Heart right ventricle (tissue), 16 donors: ENCODE measurements around the gene SLC39A1. TPM values are rescaled to one million over a fixed set of nuclear protein-coding genes. Genes with fewer than 3 reads are reported as not detected.

Experiments
- ATAC-seq, 8 donors: fragments of 200-7000 bp; cut with Tn5 transposase; one replicate each; pipeline ENCODE4 v1.9.1; 2020; ENCODE audit warnings: mild to moderate bottlenecking in 8 of 8, moderate library complexity in 8 of 8, moderate number of reproducible peaks in 1 of 8
- DNase-seq, 2 donors: peaks; one replicate each; pipeline ENCODE4 v3.0.0-alpha.2; 2020
- H3K27ac ChIP-seq, 10 donors: fragments of 200-600 bp; sonication (generic) in 2 of 10; one replicate each; pipeline versions ENCODE4 v1.5.0 to v1.8.0; 2020 to 2022; ENCODE audit warnings: mild to moderate bottlenecking in 3 of 10
- H3K27me3 ChIP-seq, 7 donors: fragments of 200-600 bp; one replicate each; pipeline ENCODE4 v1.8.0; 2021 to 2022; ENCODE audit warnings: mild to moderate bottlenecking in 2 of 7
- H3K36me3 ChIP-seq, 9 donors: fragments of 200-600 bp; sonication (generic) in 1 of 9; one replicate each; pipeline versions ENCODE4 v1.5.0 to v1.8.0; 2020 to 2022; ENCODE audit warnings: mild to moderate bottlenecking in 2 of 9
- H3K4me1 ChIP-seq, 9 donors: fragments of 200-600 bp; sonication (generic) in 1 of 9; one replicate each; pipeline versions ENCODE4 v1.5.0 to v1.8.0; 2020 to 2022; ENCODE audit warnings: mild to moderate bottlenecking in 4 of 9
- H3K4me3 ChIP-seq, 10 donors: fragments of 200-600 bp; sonication (generic) in 2 of 10; one replicate each; pipeline versions ENCODE4 v1.5.0 to v1.8.0; 2020 to 2022; ENCODE audit warnings: mild to moderate bottlenecking in 7 of 10, moderate library complexity in 2 of 10
- H3K9me3 ChIP-seq, 11 donors: fragments of 200-600 bp in 10 of 11; sonication (generic) in 2 of 11; one replicate each; pipeline versions ENCODE4 v1.5.0 to v1.8.0; 2013 to 2022; ENCODE audit warnings: mild to moderate bottlenecking in 2 of 11, control low read depth in 1 of 11, moderate library complexity in 1 of 11
- CTCF ChIP-seq, 9 donors: fragments of 200-600 bp; sonication (generic) in 2 of 9; IDR thresholded peaks; one replicate each; pipeline versions ENCODE4 v1.5.0 to v1.8.0; 2021 to 2022; ENCODE audit warnings: antibody characterized with exemption in 9 of 9, mild to moderate bottlenecking in 5 of 9, moderate library complexity in 1 of 9
- WGBS, 2 donors: extraction: QIAGEN DNeasy Blood & Tissue Kit; methylation state at CpG; one replicate each; pipeline ENCODE4 v1.1.7; 2013; ENCODE audit warnings: inconsistent platforms in 1 of 2; 5-methylcytosine and 5-hydroxymethylcytosine counted together
- intact Hi-C, 10 donors: fragments of 100-400 bp; cut with DNase I; formaldehyde crosslinking; loops; one replicate each; pipeline versions ENCODE4 v1.11.1 to v1.14.2; 2022
- polyA plus RNA-seq, 2 donors: library from polyadenylated mRNA; stranded (reverse); fragments of 200-250 nt; gene quantifications; one replicate each; pipeline ENCODE4 v1.2.3, GENCODE V29; 2013
- total RNA-seq, 10 donors: library from RNA; stranded (reverse); fragmentation: NEBNext Ultra II Directional in 3 of 10; extraction: Animal tissue kit (Norgen Biotek cat#: 25700) in 3 of 10; gene quantifications; one replicate each; pipeline versions ENCODE4 v1.2.1 to v1.2.4, GENCODE V29; 2021 to 2023
- donor health status: Arrhythmogenic right ventricular cardiomyopathy.
- donor health status: ischemic (EF 13 %, LVEDD 7.1; RV severe dilation, severe dysfunction).
- donor health status: healthy with polysubstance abuse.
- donor health status: DM: no; HTN: yes; CAD: no.
- donor health status: DM: no; HTN: no; CAD: no.
- donor health status: ischemic (EF 25% LVEDD 6.9; RV normal size, moderate dysfunction).
- donor health status: ischemic (EF 25% LVEDD 5.7; RV mildly dilated, moderate dysfunction).
- donor health status: healthy.
- donor health status: DM: yes; HTN: yes; CAD: no.
- donor health status: Ischemic cardiomyopathy.
- donor health status: ischemic (EF 35%, LVEDD 5.7; RV mildly dilated, moderate dysfunction).
- donor health status: nonischemic (EF 11% LVEDD 7.7; RV severe dilation, severe dysfunction).
- donor health status: DM: yes; HTN: yes; CAD: no.
- donor health status: PGD.
- donor health status: ischemic (EF 29% LVEDD 5.4; RV normal size, mild dysfunction).
- donor health status: nonischemic (EF 23%, LVEDD 6.1; RV moderate dilation, normal function).

The SLC39A1 gene
- total and polyA plus RNA-seq, 12 donors: 24.6 to 102 (median 34.3) TPM

- Histone ChIP-seq H3K9me3 (no peaks in the 10 kb centered on the region), H3K36me3 (peaks cover 0 to 86% (median 62%) of the 10 kb centered on the region in 9 donors), H3K27ac (no peak overlapping the region), H3K4me1 (peaks cover 0 to 15% (median 5%) of the 10 kb centered on the region in 9 donors), H3K27me3 (no peaks in the 10 kb centered on the region), H3K4me3 (no peak overlapping the region)
- intact Hi-C loops: loop anchor here in 1 of 10 donors (10.0 kb wide), 1 partner anchor 118 kb away; no protein-coding TSS in a partner anchor
- 90 to 95% methylated on average over 18 of the region's 18 CpGs for WGBS, 2 donors
- ATAC-seq: no peak
- DNase-seq: no peak
- TF ChIP-seq CTCF (IDR thresholded peaks at IDR 0.05): no peak
These were observed 30.9 kb downstream of the SLC39A1 start for GRCh38 chr1:153932156-153933131.

GRCh38 chr1:153929981-153930948, 33.1 kb downstream of the SLC39A1 start:
- ATAC-seq: peak in 1 of 8 donors; percentile 3
- Histone ChIP-seq H3K9me3 (no peaks in the 10 kb centered on the region), H3K36me3 (peaks cover 0 to 64% (median 40%) of the 10 kb centered on the region in 9 donors)

GRCh38 chr1:153929426-153929825, 33.9 kb downstream of the SLC39A1 start:
- DNase-seq: no peak
- peaks cover 0 to 15% (median 5%) of the 10 kb centered on the region in 9 donors for H3K4me1 ChIP-seq
- intact Hi-C loops: no loop called here
- no peak for TF ChIP-seq CTCF (IDR thresholded peaks at IDR 0.05)
- WGBS, 2 donors: 90 to 92% methylated on average over 5 of the region's 5 CpGs
- H3K27ac ChIP-seq: peak overlapping the region in 4 of 10 donors; percentile 22 to 71 (median 34)
- H3K9me3 ChIP-seq: no peaks in the 10 kb centered on the region
- no peak for ATAC-seq
- no peaks in the 10 kb centered on the region for H3K27me3 ChIP-seq
- H3K36me3 ChIP-seq: peaks cover 0 to 56% (median 34%) of the 10 kb centered on the region in 9 donors
- no peak overlapping the region for H3K4me3 ChIP-seq

More at GRCh38 chr1:153929981-153930948, 33.1 kb downstream of the SLC39A1 start:
- H3K27ac ChIP-seq: no peak overlapping the region
- peaks cover 0 to 15% (median 5%) of the 10 kb centered on the region in 9 donors for H3K4me1 ChIP-seq
- no peak overlapping the region for H3K4me3 ChIP-seq
- DNase-seq: no peak
- no peak for TF ChIP-seq CTCF (IDR thresholded peaks at IDR 0.05)
- 83 to 86% methylated on average over 14 of the region's 14 CpGs for WGBS, 2 donors
- H3K27me3 ChIP-seq: no peaks in the 10 kb centered on the region
- intact Hi-C loops: loop anchor here in 1 of 10 donors (10.0 kb wide), 1 partner anchor 115 kb away; no protein-coding TSS in a partner anchor
